RWPE2 (cell line): Measurements from ENCODE around the gene PTPRN2.

Experiments used
- ATAC-seq: fragments of 200-7000 bp; cut with Tn5 transposase; 3 replicates; pipeline ENCODE4 v1.9.1; 2021; ENCODE audit warnings: low read depth
- DNase-seq: peaks from one replicate; pipeline ENCODE4 v3.0.0-alpha.2; 2020; ENCODE audit warnings: low spot score
- H3K27ac ChIP-seq: fragments of 450-650 bp; 2 replicates; pipeline ENCODE4 v1.5.1; 2017; ENCODE audit warnings: mild to moderate bottlenecking; ENCODE audit not compliant: poor library complexity, severe bottlenecking
- H3K27me3 ChIP-seq: fragments of 250-450 bp; sonication (Bioruptor Pico); 2 replicates; pipeline ENCODE4 v1.5.1; 2021; ENCODE audit warnings: mild to moderate bottlenecking, moderate library complexity; ENCODE audit not compliant: insufficient read depth, poor library complexity, severe bottlenecking
- H3K36me3 ChIP-seq: fragments of 250-450 bp; sonication (Bioruptor Pico); 2 replicates; pipeline ENCODE4 v1.5.1; 2020; ENCODE audit warnings: low read depth, mild to moderate bottlenecking, moderate library complexity
- H3K4me1 ChIP-seq: fragments of 250-450 bp; sonication (Bioruptor Pico); 2 replicates; pipeline ENCODE4 v1.5.1; 2021; ENCODE audit warnings: mild to moderate bottlenecking, moderate library complexity; ENCODE audit not compliant: insufficient read depth, poor library complexity, severe bottlenecking
- H3K4me3 ChIP-seq: fragments of 250-450 bp; sonication (Bioruptor Pico); 2 replicates; pipeline ENCODE4 v1.5.1; 2021; ENCODE audit warnings: mild to moderate bottlenecking, moderate library complexity; ENCODE audit not compliant: severe bottlenecking
- H3K9me3 ChIP-seq: fragments of 250-450 bp; sonication (Bioruptor Pico); 2 replicates; pipeline ENCODE4 v1.5.1; 2021; ENCODE audit warnings: mild to moderate bottlenecking, moderate library complexity; ENCODE audit not compliant: severe bottlenecking
- TF ChIP-seq, protein P1 (sequence below): fragments of 450-650 bp; IDR thresholded peaks from one replicate; pipeline ENCODE4 v1.5.1; 2017; ENCODE audit warnings: mild to moderate bottlenecking, moderate library complexity; ENCODE audit not compliant: poor library complexity, severe bottlenecking

The PTPRN2 gene

DNA sequence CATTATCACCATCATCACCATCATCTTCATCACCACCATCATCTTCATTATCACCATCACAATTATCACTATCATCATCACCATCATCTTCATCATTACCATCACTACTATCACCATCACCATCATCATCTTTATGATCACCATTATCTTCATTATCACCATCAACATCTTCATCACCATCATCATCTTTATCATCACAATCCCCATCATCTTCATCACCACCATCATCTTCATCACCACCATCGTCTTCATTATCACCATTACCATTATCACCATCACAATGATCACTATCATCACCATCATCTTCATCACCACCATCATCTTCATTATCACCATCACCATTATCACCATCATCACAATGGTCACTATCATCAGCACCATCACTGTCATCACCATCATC lies 621.1 kb downstream of the PTPRN2 start:
- DNase-seq (no peak), ATAC-seq (no peak)
- H3K27me3 ChIP-seq = no peaks in the 10 kb centered on the region
- H3K4me1 ChIP-seq = no peaks in the 10 kb centered on the region
- peaks cover 3% of the 10 kb centered on the region for H3K9me3 ChIP-seq
- no peak overlapping the region for H3K27ac ChIP-seq
- no peaks in the 10 kb centered on the region for H3K36me3 ChIP-seq
- H3K4me3 ChIP-seq = no peak overlapping the region
- TF ChIP-seq, protein P1, sequence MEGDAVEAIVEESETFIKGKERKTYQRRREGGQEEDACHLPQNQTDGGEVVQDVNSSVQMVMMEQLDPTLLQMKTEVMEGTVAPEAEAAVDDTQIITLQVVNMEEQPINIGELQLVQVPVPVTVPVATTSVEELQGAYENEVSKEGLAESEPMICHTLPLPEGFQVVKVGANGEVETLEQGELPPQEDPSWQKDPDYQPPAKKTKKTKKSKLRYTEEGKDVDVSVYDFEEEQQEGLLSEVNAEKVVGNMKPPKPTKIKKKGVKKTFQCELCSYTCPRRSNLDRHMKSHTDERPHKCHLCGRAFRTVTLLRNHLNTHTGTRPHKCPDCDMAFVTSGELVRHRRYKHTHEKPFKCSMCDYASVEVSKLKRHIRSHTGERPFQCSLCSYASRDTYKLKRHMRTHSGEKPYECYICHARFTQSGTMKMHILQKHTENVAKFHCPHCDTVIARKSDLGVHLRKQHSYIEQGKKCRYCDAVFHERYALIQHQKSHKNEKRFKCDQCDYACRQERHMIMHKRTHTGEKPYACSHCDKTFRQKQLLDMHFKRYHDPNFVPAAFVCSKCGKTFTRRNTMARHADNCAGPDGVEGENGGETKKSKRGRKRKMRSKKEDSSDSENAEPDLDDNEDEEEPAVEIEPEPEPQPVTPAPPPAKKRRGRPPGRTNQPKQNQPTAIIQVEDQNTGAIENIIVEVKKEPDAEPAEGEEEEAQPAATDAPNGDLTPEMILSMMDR = no peak

DNA sequence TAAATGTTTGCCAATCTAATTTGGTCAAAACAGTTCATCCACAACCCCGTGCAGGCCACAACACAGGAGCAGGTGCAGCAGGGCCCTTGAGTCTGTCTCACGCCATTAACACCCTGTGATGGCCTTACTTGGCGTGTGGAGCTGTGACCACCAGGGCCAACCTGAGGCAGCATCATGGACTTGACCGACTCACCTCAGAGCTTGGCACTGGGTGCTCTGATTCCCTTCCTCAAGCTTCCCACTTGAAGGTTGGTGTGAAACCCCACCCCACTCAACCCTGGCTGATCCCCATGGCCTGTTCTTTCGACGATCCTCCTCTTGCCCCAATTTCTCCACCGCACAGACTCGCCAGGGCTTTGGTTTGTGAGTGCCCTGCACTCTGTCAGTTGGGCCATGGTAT lies 623.1 kb downstream of the PTPRN2 start:
- H3K27me3 ChIP-seq = no peaks in the 10 kb centered on the region
- H3K4me1 ChIP-seq = no peaks in the 10 kb centered on the region
- TF ChIP-seq, protein P1 = no peak
- DNase-seq (no peak), ATAC-seq (no peak)
- H3K36me3 ChIP-seq = no peaks in the 10 kb centered on the region
- H3K4me3 ChIP-seq = no peak overlapping the region
- H3K27ac ChIP-seq = no peak overlapping the region
- no peaks in the 10 kb centered on the region for H3K9me3 ChIP-seq

DNA sequence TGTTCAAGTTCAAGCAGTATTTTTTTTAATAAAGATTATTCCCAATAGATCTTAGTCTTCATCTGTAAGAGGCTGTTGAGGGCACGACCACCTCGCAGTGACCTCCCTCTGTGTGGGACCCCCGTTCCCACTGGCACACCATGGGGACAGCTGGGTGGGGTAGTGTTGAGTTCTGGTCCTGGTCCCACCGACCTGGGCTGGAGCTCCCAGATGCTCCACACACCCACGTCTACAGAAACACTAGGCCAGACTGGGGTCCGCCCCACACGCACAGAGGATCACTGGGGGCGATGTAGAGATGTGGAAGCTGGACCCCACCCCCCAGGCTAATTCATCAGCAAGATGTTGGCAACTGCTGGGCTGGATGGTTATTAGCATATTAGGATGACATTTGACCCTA lies 623.6 kb downstream of the PTPRN2 start:
- Histone ChIP-seq H3K4me1 (no peaks in the 10 kb centered on the region), H3K9me3 (no peaks in the 10 kb centered on the region), H3K36me3 (no peaks in the 10 kb centered on the region), H3K27me3 (no peaks in the 10 kb centered on the region), H3K27ac (no peak overlapping the region), H3K4me3 (no peak overlapping the region)
- TF ChIP-seq, protein P1 = no peak
- no peak for ATAC-seq
- no peak for DNase-seq

DNA sequence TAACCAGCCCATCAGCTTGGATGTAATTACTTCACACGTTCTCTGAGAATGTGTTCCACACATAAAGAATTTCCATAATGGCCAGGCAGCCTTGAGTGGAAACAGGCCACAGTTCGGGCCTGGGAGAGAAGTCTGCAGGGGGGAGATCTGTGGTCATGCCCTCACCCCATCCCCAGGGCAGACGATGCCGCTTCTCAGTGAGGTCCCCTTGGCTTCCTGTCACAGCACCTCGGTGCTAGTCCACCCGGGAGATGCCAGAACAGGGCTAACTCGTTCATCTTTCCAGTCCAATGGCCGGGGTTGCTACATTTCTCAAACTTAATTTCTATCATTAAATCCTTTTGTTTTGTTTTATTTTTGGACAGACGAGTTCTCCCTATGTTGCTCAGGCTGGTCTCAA lies 624.1 kb downstream of the PTPRN2 start:
- Histone ChIP-seq H3K4me1 (no peaks in the 10 kb centered on the region), H3K36me3 (no peaks in the 10 kb centered on the region), H3K27ac (no peak overlapping the region), H3K4me3 (no peak overlapping the region), H3K9me3 (no peaks in the 10 kb centered on the region), H3K27me3 (no peaks in the 10 kb centered on the region)
- no peak for ATAC-seq
- TF ChIP-seq, protein P1 = no peak
- no peak for DNase-seq

DNA sequence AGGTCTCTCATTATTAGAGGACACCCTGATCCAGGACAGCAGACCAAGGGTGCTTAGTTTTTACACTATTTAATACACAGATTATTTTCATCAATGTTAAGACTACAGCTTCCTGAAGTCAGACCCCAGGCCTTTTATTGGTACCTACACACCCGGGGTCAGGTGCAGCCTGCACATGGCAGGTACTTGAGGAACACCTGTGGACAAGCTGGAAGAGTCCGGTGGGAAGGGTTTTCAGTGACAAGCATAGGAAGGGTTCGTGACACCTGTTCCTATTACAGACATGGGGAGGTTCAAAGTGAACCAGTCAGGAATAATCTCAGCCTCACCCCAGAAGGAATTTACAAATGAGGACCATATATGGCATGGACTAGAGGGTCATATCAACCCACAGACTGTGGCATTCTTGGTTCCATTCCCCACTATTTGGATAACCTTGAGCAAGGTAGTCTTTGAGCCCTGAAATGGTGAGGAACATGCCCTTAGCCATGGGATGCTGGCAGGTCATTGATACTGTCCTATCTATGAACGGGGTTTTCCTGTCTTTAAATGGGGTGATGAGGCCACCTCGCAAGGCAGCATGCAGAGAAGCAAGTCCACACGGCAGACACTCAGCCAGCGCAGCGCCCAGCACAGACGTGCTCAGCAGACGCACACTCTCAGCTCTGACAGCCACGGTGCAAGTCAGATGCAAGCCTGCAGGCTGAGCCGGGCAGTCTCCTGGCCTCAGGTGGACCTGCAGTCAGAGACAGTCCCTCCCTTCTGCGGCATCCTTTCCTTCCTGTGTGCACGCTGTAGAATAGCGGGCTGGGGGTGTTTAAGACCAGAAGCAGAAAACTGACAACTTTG lies 624.9 kb downstream of the PTPRN2 start:
- ATAC-seq (no peak), DNase-seq (no peak)
- no peaks in the 10 kb centered on the region for H3K27me3 ChIP-seq
- H3K4me3 ChIP-seq = no peak overlapping the region
- peaks cover 4% of the 10 kb centered on the region for H3K9me3 ChIP-seq
- H3K36me3 ChIP-seq = no peaks in the 10 kb centered on the region
- no peak overlapping the region for H3K27ac ChIP-seq
- no peaks in the 10 kb centered on the region for H3K4me1 ChIP-seq
- TF ChIP-seq, protein P1 = no peak
